Keratinocyte (primary cell): ENCODE measurements around the gene TSEN34. TPM values are rescaled to one million over a fixed set of nuclear protein-coding genes. Genes with fewer than 3 reads are reported as not detected.

Experiments
- DNase-seq: peaks from one replicate; pipeline ENCODE4 v3.0.0-alpha.2; 2011; ENCODE audit warnings: low read depth, missing footprints, low spot score
- FAIRE-seq: peaks from 2 replicates; lab custom pipeline; 2011; peaks lifted over from hg19 to GRCh38; lab: Jason Lieb, UNC
- H2AFZ ChIP-seq: 2 replicates; pipeline ENCODE4 v1.6.0; 2012; ENCODE audit warnings: low read length, control low read depth, inconsistent platforms; ENCODE audit not compliant: control insufficient read depth
- H3K27ac ChIP-seq: 2 replicates; pipeline ENCODE4 v1.5.1; 2011; ENCODE audit warnings: low read length; ENCODE audit not compliant: control insufficient read depth, insufficient read depth
- H3K27me3 ChIP-seq: 3 replicates; pipeline ENCODE4 v1.6.0; 2011; ENCODE audit warnings: low read length; ENCODE audit not compliant: control insufficient read depth, insufficient read depth; ENCODE audit errors: extremely low read depth
- H3K36me3 ChIP-seq, 2 experiments: 2 replicates in 1 of 2; 3 replicates in 1 of 2; pipeline ENCODE4 v1.5.1; 2011; ENCODE audit warnings: low read length in 2 of 2, mild to moderate bottlenecking in 1 of 2; ENCODE audit not compliant: control insufficient read depth in 2 of 2, insufficient read depth in 2 of 2; ENCODE audit errors: extremely low read depth in 1 of 2
- H3K4me1 ChIP-seq: 3 replicates; pipeline ENCODE4 v1.5.1; 2011; ENCODE audit warnings: low read length; ENCODE audit not compliant: control insufficient read depth, insufficient read depth; ENCODE audit errors: extremely low read depth
- H3K4me2 ChIP-seq: 3 replicates; pipeline ENCODE4 v1.6.0; 2011; ENCODE audit warnings: low read depth, low read length; ENCODE audit not compliant: control insufficient read depth, insufficient read depth; ENCODE audit errors: extremely low read depth
- H3K4me3 ChIP-seq, 3 experiments: fragments of 200-600 bp in 1 of 3; sonication (generic) in 1 of 3; 2 replicates in 2 of 3; 3 replicates in 1 of 3; pipeline ENCODE4 v1.5.1; 2011 to 2016; ENCODE audit warnings: low read length in 3 of 3, mild to moderate bottlenecking in 3 of 3, control low read depth in 2 of 3, inconsistent platforms in 1 of 3, low read depth in 1 of 3, mixed read lengths in 1 of 3, mixed run types in 1 of 3, moderate library complexity in 1 of 3; ENCODE audit not compliant: control insufficient read depth in 2 of 3, insufficient read depth in 2 of 3; ENCODE audit errors: extremely low read depth in 1 of 3
- H3K79me2 ChIP-seq: 2 replicates; pipeline ENCODE4 v1.6.0; 2012; ENCODE audit warnings: low read length; ENCODE audit not compliant: control insufficient read depth, insufficient read depth
- H3K9ac ChIP-seq: 3 replicates; pipeline ENCODE4 v1.6.0; 2011; ENCODE audit warnings: low read length; ENCODE audit not compliant: control insufficient read depth, insufficient read depth; ENCODE audit errors: extremely low read depth
- H3K9me1 ChIP-seq: 3 replicates; pipeline ENCODE4 v1.6.0; 2011; ENCODE audit warnings: low read length; ENCODE audit not compliant: control insufficient read depth, insufficient read depth; ENCODE audit errors: extremely low read depth
- H3K9me3 ChIP-seq: 2 replicates; pipeline ENCODE4 v1.5.1; 2012; ENCODE audit warnings: low read depth, low read length; ENCODE audit not compliant: control insufficient read depth
- H4K20me1 ChIP-seq: 3 replicates; pipeline ENCODE4 v1.6.0; 2011; ENCODE audit warnings: low read length; ENCODE audit not compliant: control insufficient read depth, insufficient read depth; ENCODE audit errors: extremely low read depth
- CTCF ChIP-seq, 3 experiments: IDR thresholded peaks in 1 of 3; conservative IDR thresholded peaks in 1 of 3; optimal IDR thresholded peaks in 1 of 3; 2 replicates in 2 of 3; 3 replicates in 1 of 3; pipeline versions ENCODE3 to v1.5.1; 2011; ENCODE audit warnings: low read length in 3 of 3, mild to moderate bottlenecking in 3 of 3, moderate library complexity in 2 of 3, control low read depth in 1 of 3, inconsistent platforms in 1 of 3; ENCODE audit not compliant: insufficient read depth in 2 of 3; ENCODE audit errors: extremely low read depth in 1 of 3
- EZH2 ChIP-seq: IDR thresholded peaks from one replicate; pipeline ENCODE4 v1.6.1; 2012; ENCODE audit warnings: inconsistent platforms, mild to moderate bottlenecking, low read length, moderate library complexity
- dilution Hi-C: fragments of 300-500 bp; cut with MboI; formaldehyde crosslinking; loops from one replicate; pipeline ENCODE4 v1.7.0; 2020; ENCODE audit warnings: low sequenced_read_pairs; ENCODE audit not compliant: extremely low pct_ligation_motif_present
- polyA plus RNA-seq, 5 experiments: library from polyadenylated mRNA; depleted of rRNA in 3 of 5; stranded (reverse) in 3 of 5; stranded (forward) in 1 of 5; unstranded in 1 of 5; fragments of >200 nt; gene quantifications; 1 replicate in 1 of 5; 2 replicates in 3 of 5; 3 replicates in 1 of 5; pipeline versions ENCODE4 v1.2.1 to v1.2.3, GENCODE V29; 2011 to 2012; ENCODE audit warnings: missing spikeins in 2 of 5, low read depth in 1 of 5, low replicate concordance in 1 of 5

Gene TSEN34
- polyA plus RNA-seq, 1 donor (not counting 4 experiments of a cell fraction or from before 2014, with no cell fraction given): 36.5 TPM

DNA sequence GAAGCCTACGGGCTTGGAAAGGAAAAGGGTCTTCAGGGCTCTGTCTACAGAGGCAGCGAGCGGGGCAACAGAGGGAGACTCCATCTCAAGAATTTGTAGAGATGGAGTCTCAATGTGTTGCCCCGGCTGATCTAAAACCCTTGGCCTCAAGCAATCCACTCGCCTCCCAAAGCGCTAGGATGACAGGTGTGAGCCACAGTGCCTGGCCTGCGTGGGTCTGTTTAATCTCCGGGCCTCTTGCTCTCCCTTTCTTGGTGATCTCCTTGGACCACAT lies 17.6 kb downstream of the TSEN34 start:
- Histone ChIP-seq H3K9ac (no peak overlapping the region), H4K20me1 (peaks cover 45% of the 10 kb centered on the region), H3K36me3 (peaks cover 33 to 38% of the 10 kb centered on the region in 2 experiments), H3K4me3 (no peak overlapping the region), H3K9me3 (no peaks in the 10 kb centered on the region), H3K79me2 (peaks cover 32% of the 10 kb centered on the region), H3K4me1 (peaks cover under 1% of the 10 kb centered on the region), H3K4me2 (no peak overlapping the region), H3K27ac (no peak overlapping the region), H3K27me3 (no peaks in the 10 kb centered on the region), H3K9me1 (peaks cover 2% of the 10 kb centered on the region), H2AFZ (no peak overlapping the region)
- FAIRE-seq (no peak), DNase-seq (no peak)
- dilution Hi-C loops: no loop called here
- no peak for TF ChIP-seq EZH2
- TF ChIP-seq CTCF (optimal IDR thresholded peaks at IDR 0.05 in 1 of 3, IDR thresholded peaks at IDR 0.05 in 1 of 3, conservative IDR thresholded peaks at IDR 0.05 in 1 of 3; ENCODE audit: extremely low read depth in 1 of 3, insufficient read depth in 2 of 3, low read length in 3 of 3): no peak

DNA sequence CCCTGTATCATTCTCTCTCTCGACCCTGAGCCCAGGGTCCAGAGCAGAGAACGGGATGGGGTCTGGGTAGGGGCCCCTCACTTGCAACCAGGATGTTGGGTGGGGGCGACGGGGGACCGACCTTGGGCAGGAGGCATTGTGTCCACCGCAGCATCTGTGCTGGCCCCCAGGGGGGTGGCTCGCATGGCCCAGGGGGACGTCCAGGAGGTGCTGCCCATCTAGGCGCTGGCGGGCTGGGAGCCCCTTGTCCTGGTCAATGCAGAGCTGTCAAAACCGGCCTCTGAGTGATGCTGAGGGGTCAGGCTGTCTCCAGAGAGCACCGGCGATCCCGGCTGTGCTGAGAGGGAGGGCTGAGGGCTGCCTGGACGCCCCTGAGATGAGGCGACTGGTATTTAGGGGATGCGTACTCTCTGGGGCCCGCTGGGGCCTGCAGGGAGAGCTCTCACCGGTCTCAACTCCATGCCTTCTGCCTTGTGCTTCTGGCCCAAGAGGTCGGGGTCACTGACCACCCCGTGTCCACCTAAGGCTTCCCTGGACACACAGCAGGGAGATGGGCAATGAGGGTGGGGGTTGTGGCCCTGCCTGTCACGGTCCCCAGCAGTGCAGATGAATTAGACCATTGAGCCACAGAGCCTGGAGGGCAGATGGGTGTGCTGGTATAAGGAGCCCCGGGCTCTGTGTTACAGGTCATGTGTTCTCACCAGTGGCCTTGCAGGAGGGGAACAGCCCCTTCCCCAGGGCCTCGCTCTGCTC lies 18.1 kb downstream of the TSEN34 start:
- H3K9me3 ChIP-seq: no peaks in the 10 kb centered on the region
- H2AFZ ChIP-seq: no peak overlapping the region
- no peak overlapping the region for H3K4me2 ChIP-seq
- H3K9ac ChIP-seq: peak overlapping the region; percentile 5
- FAIRE-seq (no peak), DNase-seq (no peak)
- H4K20me1 ChIP-seq: peaks cover 40% of the 10 kb centered on the region
- dilution Hi-C loops: no loop called here
- peak overlapping the region; percentile 44 for H3K27ac ChIP-seq
- H3K9me1 ChIP-seq: peaks cover 2% of the 10 kb centered on the region
- no peak for TF ChIP-seq EZH2
- no peak for TF ChIP-seq CTCF (optimal IDR thresholded peaks at IDR 0.05 in 1 of 3, IDR thresholded peaks at IDR 0.05 in 1 of 3, conservative IDR thresholded peaks at IDR 0.05 in 1 of 3; ENCODE audit: extremely low read depth in 1 of 3, insufficient read depth in 2 of 3, low read length in 3 of 3)
- H3K36me3 ChIP-seq: peaks cover 33 to 34% of the 10 kb centered on the region in 2 experiments
- no peaks in the 10 kb centered on the region for H3K4me1 ChIP-seq
- H3K4me3 ChIP-seq: no peak overlapping the region
- peaks cover 27% of the 10 kb centered on the region for H3K79me2 ChIP-seq
- no peaks in the 10 kb centered on the region for H3K27me3 ChIP-seq
